Measurements from ENCODE around the gene DUSP1.
"Not testable (repeated sequence)": the region's sequence is repeated elsewhere in the genome, so short reads cannot be mapped to it uniquely, and the experiment has no call there.

Gene DUSP1

GRCh38 chr5:172786736-172787462 is 15.9 kb upstream of the DUSP1 start:
- no peak for TF ChIP-seq CTCF (IDR thresholded peaks at IDR 0.05; ENCODE audit: control insufficient read depth, insufficient read depth, low read depth, low read length, missing control alignments)
- no peak overlapping the region for H3K4me3 ChIP-seq (ENCODE audit: control insufficient read depth, low read depth, low read length)
- no peak for DNase-seq (ENCODE audit: low read depth)

DNA sequence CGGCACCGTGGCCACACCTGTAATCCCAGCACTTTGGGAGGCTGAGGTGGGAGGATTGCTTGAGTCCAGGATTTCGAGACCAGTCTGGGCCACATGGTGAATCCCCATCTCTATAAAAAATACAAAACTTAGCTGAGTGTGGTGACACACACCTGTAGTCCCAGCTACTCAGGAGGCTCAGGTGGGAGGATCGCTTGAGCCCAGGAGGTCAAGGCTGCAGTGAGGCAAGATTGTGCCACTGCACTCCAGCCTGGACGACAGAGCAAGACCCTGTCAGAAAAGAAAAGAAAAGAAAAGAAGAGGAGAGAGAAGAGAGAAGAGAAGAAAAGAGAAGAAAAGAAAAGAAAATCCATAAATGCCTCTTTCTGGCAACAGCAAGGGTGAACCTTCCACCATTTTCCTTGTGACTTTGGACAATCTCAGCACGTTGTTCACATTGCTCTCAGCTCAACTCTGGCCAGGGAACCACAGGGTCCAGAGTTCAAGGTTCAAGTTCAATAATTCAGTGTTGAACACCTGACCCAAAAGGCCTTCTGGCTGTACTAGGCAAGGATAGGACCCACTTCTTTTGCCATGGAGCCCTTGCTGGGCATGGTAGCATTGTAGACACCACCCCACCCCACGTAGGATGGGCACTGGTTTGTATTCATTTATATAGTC is 14.6 kb upstream of the DUSP1 start:
- DNase-seq (ENCODE audit: low read depth): no peak
- H3K4me3 ChIP-seq (ENCODE audit: control insufficient read depth, low read depth, low read length): no peak overlapping the region
- TF ChIP-seq CTCF (IDR thresholded peaks at IDR 0.05; ENCODE audit: control insufficient read depth, insufficient read depth, low read depth, low read length, missing control alignments): no peak

GRCh38 chr5:172784162-172784561 is 13.2 kb upstream of the DUSP1 start:
- not testable (repeated sequence) for H3K4me3 ChIP-seq (ENCODE audit: control insufficient read depth, low read depth, low read length); DNase-seq (ENCODE audit: low read depth)

- not testable (repeated sequence) for DNase-seq (ENCODE audit: low read depth); H3K4me3 ChIP-seq (ENCODE audit: control insufficient read depth, low read depth, low read length)
These were observed 12.3 kb upstream of the DUSP1 start for GRCh38 chr5:172783319-172783718.

DNA sequence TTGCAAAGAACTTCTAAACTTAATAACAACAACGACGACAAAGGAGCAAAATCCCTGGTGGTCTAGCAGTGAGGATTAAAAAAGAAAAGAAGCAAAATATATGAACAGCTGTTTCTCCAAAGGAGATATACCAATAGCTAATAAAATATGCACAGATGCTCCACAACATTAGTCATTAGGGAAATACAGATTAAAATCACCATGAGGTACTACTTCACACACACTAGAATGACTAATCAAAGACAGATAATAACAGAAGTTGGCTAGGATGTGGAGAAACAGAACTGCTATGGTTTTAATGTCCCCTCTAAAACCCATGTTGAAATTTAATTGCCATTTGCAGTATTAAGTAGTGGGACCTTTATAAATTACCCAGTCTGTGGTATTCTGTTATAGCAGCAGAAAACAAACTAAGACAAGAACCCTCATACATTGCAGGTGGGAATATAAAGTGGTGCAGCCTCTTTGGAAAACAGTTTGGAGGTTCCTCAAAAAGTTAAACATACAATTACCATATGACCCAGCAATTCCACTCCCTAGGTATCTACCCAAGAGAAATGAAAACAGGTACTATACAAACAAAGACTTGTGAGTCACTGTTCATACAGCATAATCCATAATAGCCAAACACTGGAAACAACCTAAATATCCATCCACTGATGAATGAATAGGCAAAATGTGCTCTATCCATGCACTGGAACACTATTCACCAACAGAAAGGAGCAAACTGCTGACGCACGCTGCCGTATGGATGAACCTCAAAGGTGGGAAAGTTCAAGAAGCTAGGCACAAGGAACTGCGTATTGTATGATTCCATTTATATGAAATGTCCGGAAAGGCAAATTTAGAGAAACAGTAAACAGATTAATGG is 11.4 kb upstream of the DUSP1 start:
- H3K4me3 ChIP-seq (ENCODE audit: control insufficient read depth, low read depth, low read length): no peak overlapping the region
- no peak for DNase-seq (ENCODE audit: low read depth)
- no peak for TF ChIP-seq CTCF (IDR thresholded peaks at IDR 0.05; ENCODE audit: control insufficient read depth, insufficient read depth, low read depth, low read length, missing control alignments)

- no peak for DNase-seq (ENCODE audit: low read depth)
- no peak overlapping the region for H3K4me3 ChIP-seq (ENCODE audit: control insufficient read depth, low read depth, low read length)
- TF ChIP-seq CTCF (IDR thresholded peaks at IDR 0.05; ENCODE audit: control insufficient read depth, insufficient read depth, low read depth, low read length, missing control alignments): no peak
These were observed 8.8 kb upstream of the DUSP1 start for GRCh38 chr5:172779691-172780341.
